Measurements from ENCODE around the gene SLC46A3.
"Not testable (repeated sequence)": the region's sequence is repeated elsewhere in the genome, so short reads cannot be mapped to it uniquely, and the experiment has no call there.

Gene SLC46A3

GRCh38 chr13:28718543-28719226, at the start of gene SLC46A3:
SLC46A3 (minus strand) TSS chr13:28718970; CDS start chr13:28717998, 972 bp downstream.
- peak; percentile 92 to 94 for DNase-seq (ENCODE audit: low read depth in 2 of 2)

GRCh38 chr13:28763887-28764286, 45.1 kb upstream of the SLC46A3 start:
- no peak for DNase-seq (ENCODE audit: low read depth in 2 of 2)

- DNase-seq (ENCODE audit: low read depth in 2 of 2): peak in 1 of 2 experiments; percentile 12
These were observed 42.8 kb upstream of the SLC46A3 start for GRCh38 chr13:28761586-28761985.

- DNase-seq (ENCODE audit: low read depth in 2 of 2): no peak
These were observed 36.7 kb upstream of the SLC46A3 start for GRCh38 chr13:28755546-28755870.

GRCh38 chr13:28754698-28755545, 36.2 kb upstream of the SLC46A3 start:
- no peak for DNase-seq (ENCODE audit: low read depth in 2 of 2)

GRCh38 chr13:28753946-28754345, 35.2 kb upstream of the SLC46A3 start:
- DNase-seq (ENCODE audit: low read depth in 2 of 2): no peak

- peak; percentile 81 to 84 for DNase-seq (ENCODE audit: low read depth in 2 of 2)
These were observed 34.6 kb upstream of the SLC46A3 start for GRCh38 chr13:28753208-28753892.

- no peak for DNase-seq (ENCODE audit: low read depth in 2 of 2)
These were observed 32.6 kb upstream of the SLC46A3 start for GRCh38 chr13:28751175-28751960.

GRCh38 chr13:28750187-28751045, 31.6 kb upstream of the SLC46A3 start:
- no peak for DNase-seq (ENCODE audit: low read depth in 2 of 2)

- no peak for DNase-seq (ENCODE audit: low read depth in 2 of 2)
These were observed 29.1 kb upstream of the SLC46A3 start for GRCh38 chr13:28747851-28748250.

GRCh38 chr13:28746287-28746612, 27.5 kb upstream of the SLC46A3 start:
- DNase-seq (ENCODE audit: low read depth in 2 of 2): no peak

GRCh38 chr13:28744656-28745055, 25.9 kb upstream of the SLC46A3 start:
- DNase-seq (ENCODE audit: low read depth in 2 of 2): no peak

- DNase-seq (ENCODE audit: low read depth in 2 of 2): peak in 1 of 2 experiments; percentile 10
These were observed 25.3 kb upstream of the SLC46A3 start for GRCh38 chr13:28744091-28744536.

GRCh38 chr13:28743499-28744083, 24.8 kb upstream of the SLC46A3 start:
- no peak for DNase-seq (ENCODE audit: low read depth in 2 of 2)

- no peak for DNase-seq (ENCODE audit: low read depth in 2 of 2)
These were observed 24.2 kb upstream of the SLC46A3 start for GRCh38 chr13:28743020-28743419.

GRCh38 chr13:28742445-28742844, 23.7 kb upstream of the SLC46A3 start:
- not testable (repeated sequence) for DNase-seq (ENCODE audit: low read depth in 2 of 2)

GRCh38 chr13:28741084-28741491, 22.3 kb upstream of the SLC46A3 start:
- no peak for DNase-seq (ENCODE audit: low read depth in 2 of 2)

GRCh38 chr13:28739376-28739775, 20.6 kb upstream of the SLC46A3 start:
- no peak for DNase-seq (ENCODE audit: low read depth in 2 of 2)

GRCh38 chr13:28735481-28736029, 16.8 kb upstream of the SLC46A3 start:
- no peak for DNase-seq (ENCODE audit: low read depth in 2 of 2)

- DNase-seq (ENCODE audit: low read depth in 2 of 2): no peak
These were observed 16.1 kb upstream of the SLC46A3 start for GRCh38 chr13:28734906-28735305.

Data from fibroblast of skin of left biceps (primary cell).